Activated naive CD4-positive, alpha-beta T cell treated with anti-CD3 and anti-CD28 coated beads, Interleukin-2, amount 50 U/mL, for 24 hours (primary cell): ENCODE measurements around the gene SCFD2.

ENCODE experiments used
- H3K27ac Mint-ChIP-seq: one replicate; pipeline ENCODE4 v1.8.0; 2021; ENCODE audit warnings: mild to moderate bottlenecking, mixed read lengths
- H3K27me3 Mint-ChIP-seq: one replicate; pipeline ENCODE4 v1.8.0; 2021; ENCODE audit warnings: mixed read lengths
- H3K36me3 Mint-ChIP-seq: one replicate; pipeline ENCODE4 v1.8.0; 2021; ENCODE audit warnings: mixed read lengths
- H3K4me1 Mint-ChIP-seq: one replicate; pipeline ENCODE4 v1.8.0; 2021; ENCODE audit warnings: mixed read lengths
- H3K4me3 Mint-ChIP-seq: one replicate; pipeline ENCODE4 v1.8.0; 2021; ENCODE audit warnings: mild to moderate bottlenecking, mixed read lengths
- H3K9me3 Mint-ChIP-seq: one replicate; pipeline ENCODE4 v1.8.0; 2021; ENCODE audit warnings: mixed read lengths

Gene SCFD2

DNA sequence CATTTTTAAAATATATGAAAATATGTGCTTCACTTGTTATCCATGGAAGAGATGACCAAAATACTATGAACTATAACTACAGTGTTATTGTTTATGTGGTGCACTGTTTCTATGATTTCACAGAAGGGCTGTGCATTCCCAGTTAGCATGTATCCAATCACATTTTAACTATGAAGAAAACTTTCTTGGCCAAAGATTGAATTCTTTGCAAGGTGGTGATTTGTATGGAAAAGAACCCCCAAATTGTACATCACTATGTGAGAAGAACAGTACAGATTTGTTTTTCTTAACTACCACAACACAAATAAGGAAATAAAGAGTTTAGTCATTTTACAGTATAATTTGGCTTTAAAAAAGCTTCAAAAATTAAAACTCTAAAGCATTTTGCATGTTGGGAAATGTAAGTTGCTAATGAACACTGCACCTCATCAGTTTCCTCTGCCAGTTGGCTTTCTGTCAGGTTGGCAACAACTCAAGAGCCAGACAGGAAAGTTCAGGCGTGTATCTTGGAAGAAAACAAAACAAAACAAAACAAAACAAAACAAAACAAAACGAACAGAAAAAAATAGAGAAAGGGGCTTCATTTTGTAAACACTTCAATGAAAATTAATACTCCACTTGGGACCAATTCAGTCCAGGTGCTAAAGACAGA is 237.0 kb downstream of the SCFD2 start:
- H3K4me1 Mint-ChIP-seq: peaks cover 16% of the 10 kb centered on the region
- no peaks in the 10 kb centered on the region for H3K27me3 Mint-ChIP-seq
- H3K4me3 Mint-ChIP-seq: no peak overlapping the region
- H3K9me3 Mint-ChIP-seq: no peaks in the 10 kb centered on the region
- no peak overlapping the region for H3K27ac Mint-ChIP-seq
- peaks cover 24% of the 10 kb centered on the region for H3K36me3 Mint-ChIP-seq

DNA sequence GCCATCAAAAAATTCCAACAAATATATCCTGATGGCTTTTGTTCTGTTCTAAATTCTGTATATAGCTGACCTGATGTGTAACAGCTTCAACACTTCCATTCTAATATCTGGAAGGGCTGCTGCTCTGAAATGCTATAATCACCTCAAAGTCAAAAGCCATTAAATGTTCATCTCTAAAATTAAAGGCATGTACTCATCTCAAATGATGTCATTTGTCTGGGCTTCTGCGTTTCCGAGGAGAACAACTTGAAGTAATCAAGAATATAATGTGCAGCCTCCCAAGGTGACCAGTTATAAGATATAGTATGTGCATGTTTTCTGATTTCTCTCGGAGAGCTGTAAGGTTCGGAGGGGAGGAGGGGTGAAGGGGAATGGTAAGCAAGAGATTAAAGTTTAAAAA is 237.6 kb downstream of the SCFD2 start:
- H3K27ac Mint-ChIP-seq: no peak overlapping the region
- no peaks in the 10 kb centered on the region for H3K9me3 Mint-ChIP-seq
- no peak overlapping the region for H3K4me3 Mint-ChIP-seq

DNA sequence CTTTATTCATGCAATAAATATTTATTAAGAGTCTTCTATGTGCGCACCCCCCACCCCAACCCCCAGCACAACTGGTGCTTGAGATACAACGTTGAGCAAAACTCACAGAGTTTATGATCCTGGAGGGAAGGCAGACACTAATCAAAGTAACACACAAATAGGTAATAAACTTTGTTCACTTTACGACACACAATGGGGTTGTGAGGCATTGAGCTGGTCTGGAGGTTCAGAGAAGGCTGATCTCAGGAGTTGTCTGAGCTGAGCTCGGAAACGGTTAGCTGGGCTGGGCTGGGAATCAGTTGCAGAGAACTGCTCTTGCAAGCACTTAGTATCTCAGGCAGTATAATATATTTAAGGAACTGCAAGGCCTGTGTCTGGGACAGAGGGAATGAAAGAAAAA is 238.5 kb downstream of the SCFD2 start:
- no peaks in the 10 kb centered on the region for H3K27me3 Mint-ChIP-seq
- H3K4me1 Mint-ChIP-seq: peaks cover 11% of the 10 kb centered on the region
- no peaks in the 10 kb centered on the region for H3K9me3 Mint-ChIP-seq
- H3K36me3 Mint-ChIP-seq: peaks cover 20% of the 10 kb centered on the region
- no peak overlapping the region for H3K4me3 Mint-ChIP-seq
- no peak overlapping the region for H3K27ac Mint-ChIP-seq

More for the DNA sequence above, 237.6 kb downstream of the SCFD2 start:
- peaks cover 24% of the 10 kb centered on the region for H3K36me3 Mint-ChIP-seq
- H3K4me1 Mint-ChIP-seq: peaks cover 16% of the 10 kb centered on the region
- H3K27me3 Mint-ChIP-seq: no peaks in the 10 kb centered on the region

DNA sequence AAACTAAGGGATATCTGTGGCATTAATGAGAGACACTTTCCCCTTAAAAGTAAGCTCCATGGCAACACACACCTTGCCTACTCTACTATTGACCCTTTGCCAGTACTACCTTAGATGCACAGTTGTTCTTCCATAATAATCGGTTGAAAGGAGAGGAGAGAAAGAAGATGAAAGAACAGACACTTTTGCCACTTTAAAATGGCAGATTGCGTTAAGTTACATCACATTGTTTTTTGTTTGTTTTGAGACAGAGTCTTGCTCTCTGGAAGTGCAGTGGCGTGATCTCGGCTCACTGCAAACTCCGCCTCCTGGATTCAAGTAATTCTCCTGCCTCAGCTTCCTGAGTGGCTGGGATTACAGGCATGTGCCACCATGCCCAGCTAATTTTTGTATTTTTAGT is 239.8 kb downstream of the SCFD2 start:
- H3K4me3 Mint-ChIP-seq: no peak overlapping the region
- H3K4me1 Mint-ChIP-seq: peaks cover under 1% of the 10 kb centered on the region
- no peak overlapping the region for H3K27ac Mint-ChIP-seq
- no peaks in the 10 kb centered on the region for H3K27me3 Mint-ChIP-seq
- peaks cover 16% of the 10 kb centered on the region for H3K36me3 Mint-ChIP-seq
- no peaks in the 10 kb centered on the region for H3K9me3 Mint-ChIP-seq

DNA sequence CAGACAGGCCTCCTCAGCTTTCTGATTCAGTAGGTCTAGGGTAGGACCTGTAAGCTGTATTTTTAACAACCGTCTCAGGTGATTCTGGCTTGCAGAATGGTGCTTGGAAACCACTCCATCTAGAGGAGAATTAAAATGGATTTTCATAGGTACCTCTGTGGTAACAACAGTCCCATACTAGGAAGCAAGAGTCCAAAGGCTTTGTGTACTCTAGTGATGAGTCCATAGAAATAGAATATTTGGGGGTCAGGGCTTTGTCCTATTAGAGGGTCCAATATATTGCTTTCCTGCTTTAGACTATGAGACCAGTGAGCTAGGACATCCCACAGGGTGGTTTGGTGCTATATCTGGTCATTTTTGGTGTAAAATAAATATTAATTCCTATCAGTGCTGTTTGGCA is 242.0 kb downstream of the SCFD2 start:
- Mint-ChIP-seq H3K4me1 (no peaks in the 10 kb centered on the region), H3K9me3 (no peaks in the 10 kb centered on the region), H3K36me3 (peaks cover 14% of the 10 kb centered on the region), H3K27ac (no peak overlapping the region), H3K27me3 (no peaks in the 10 kb centered on the region), H3K4me3 (no peak overlapping the region)

DNA sequence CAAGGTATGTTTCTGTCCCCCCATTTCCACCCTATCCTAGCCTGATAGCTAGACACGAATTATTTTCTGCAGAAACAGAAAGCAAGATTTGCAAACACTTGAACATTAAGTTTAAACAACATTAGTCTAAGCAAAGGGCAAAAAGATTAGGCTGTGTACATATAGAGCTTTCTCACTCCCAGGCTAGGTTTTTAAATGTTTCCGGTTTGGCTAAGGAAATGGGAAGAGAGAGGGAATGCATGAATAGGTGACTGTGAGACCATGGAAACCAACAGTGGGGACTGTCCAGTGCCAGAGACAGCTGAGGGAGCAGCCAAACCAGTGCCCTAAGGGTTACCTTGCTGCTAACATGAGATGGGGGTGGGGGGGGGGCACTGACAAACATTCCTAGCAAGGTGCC is 242.7 kb downstream of the SCFD2 start:
- H3K27ac Mint-ChIP-seq: no peak overlapping the region
- H3K4me3 Mint-ChIP-seq: no peak overlapping the region
- peaks cover 11% of the 10 kb centered on the region for H3K36me3 Mint-ChIP-seq
- H3K4me1 Mint-ChIP-seq: peaks cover 6% of the 10 kb centered on the region
- no peaks in the 10 kb centered on the region for H3K27me3 Mint-ChIP-seq
- H3K9me3 Mint-ChIP-seq: no peaks in the 10 kb centered on the region

DNA sequence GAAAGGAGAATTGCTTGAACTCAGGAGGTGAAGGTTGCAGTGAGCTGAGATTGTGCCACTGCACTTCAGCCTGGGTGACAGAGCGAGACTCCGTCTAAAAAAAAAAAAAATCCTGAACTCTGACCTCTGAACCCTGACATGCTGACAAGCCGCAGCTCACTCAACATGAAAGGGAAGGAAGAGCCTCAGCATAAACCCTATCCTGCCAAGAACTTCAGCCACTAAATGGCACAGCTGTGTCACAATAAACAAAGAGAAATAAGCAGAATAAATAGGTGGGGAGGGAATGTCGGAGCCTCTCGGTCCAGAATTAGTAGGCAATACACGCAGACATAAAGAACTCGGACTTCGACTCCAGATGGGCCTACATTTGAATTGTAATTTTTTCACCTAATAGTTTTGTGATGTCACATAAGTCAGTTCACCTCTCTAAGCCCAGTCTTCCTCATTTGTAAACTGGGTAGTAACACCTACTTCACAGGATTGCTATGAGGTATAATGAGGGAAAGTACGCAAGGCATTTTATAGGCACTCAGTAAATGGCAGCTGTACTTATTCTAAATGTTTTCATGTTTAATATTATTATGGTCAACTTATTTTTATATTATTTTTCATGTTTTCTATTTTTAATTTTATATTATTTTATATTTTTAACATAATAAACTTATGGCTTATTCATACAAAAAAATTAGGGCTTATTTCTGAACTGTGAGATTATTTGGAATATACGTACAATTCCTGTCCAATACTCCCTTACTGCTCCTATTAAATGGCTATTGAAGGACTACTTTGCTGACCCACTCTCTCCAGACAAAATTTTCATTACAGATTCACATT is 243.4 kb downstream of the SCFD2 start:
- H3K27me3 Mint-ChIP-seq: no peaks in the 10 kb centered on the region
- no peak overlapping the region for H3K4me3 Mint-ChIP-seq
- H3K27ac Mint-ChIP-seq: no peak overlapping the region
- peaks cover 9% of the 10 kb centered on the region for H3K36me3 Mint-ChIP-seq
- no peaks in the 10 kb centered on the region for H3K9me3 Mint-ChIP-seq
- H3K4me1 Mint-ChIP-seq: peaks cover 11% of the 10 kb centered on the region

DNA sequence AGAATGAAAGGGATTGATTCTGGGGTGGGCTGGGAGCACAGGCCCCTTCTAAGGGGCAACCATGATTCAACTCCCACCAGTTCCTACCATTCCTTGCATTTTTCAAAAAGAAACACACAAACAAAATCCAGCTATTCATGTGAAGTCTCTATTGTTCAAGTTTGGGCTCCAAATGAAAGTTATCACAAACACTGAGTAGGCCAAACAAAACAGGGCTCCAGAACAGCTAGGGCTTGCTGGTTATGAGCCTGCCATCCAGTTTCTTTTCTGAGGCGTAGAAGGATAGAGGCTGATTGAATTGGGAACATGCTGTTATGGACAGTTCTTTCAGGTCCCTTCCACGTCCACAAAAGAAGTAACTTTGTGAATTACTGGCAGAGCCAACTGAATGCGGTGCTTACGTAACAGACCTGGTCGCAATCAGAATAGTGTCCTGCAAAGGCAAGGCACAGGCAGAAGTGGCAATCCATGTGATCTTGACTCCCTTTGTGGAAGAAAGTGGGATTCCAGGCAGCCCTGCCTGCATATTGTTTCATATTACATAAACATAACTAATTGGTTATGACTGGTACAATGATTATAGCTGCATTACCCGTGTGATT is 244.5 kb downstream of the SCFD2 start:
- no peak overlapping the region for H3K4me3 Mint-ChIP-seq
- H3K27me3 Mint-ChIP-seq: no peaks in the 10 kb centered on the region
- peaks cover 23% of the 10 kb centered on the region for H3K4me1 Mint-ChIP-seq
- H3K9me3 Mint-ChIP-seq: no peaks in the 10 kb centered on the region
- H3K36me3 Mint-ChIP-seq: peaks cover 4% of the 10 kb centered on the region
- no peak overlapping the region for H3K27ac Mint-ChIP-seq

DNA sequence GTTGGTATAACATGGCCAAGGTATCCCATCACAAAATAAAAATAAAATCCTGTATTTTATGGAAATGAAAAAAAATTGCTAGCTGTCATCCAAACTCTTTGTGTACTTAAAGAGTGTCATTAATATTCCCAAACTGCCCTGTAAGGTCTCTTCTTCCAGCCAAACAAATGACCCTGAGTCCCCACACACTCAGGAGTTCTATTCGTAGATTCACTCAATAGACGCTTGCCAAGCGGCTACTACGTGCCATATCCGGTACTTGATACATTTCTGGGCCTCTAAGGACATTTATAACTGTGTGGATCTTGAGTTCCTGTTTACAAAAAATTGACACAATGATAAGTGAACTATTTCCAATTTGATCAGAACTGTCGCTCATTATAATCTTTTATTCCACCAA is 245.1 kb downstream of the SCFD2 start:
- Mint-ChIP-seq H3K27ac (no peak overlapping the region), H3K27me3 (no peaks in the 10 kb centered on the region), H3K9me3 (no peaks in the 10 kb centered on the region), H3K4me1 (peaks cover 25% of the 10 kb centered on the region), H3K4me3 (no peak overlapping the region), H3K36me3 (peaks cover 3% of the 10 kb centered on the region)

DNA sequence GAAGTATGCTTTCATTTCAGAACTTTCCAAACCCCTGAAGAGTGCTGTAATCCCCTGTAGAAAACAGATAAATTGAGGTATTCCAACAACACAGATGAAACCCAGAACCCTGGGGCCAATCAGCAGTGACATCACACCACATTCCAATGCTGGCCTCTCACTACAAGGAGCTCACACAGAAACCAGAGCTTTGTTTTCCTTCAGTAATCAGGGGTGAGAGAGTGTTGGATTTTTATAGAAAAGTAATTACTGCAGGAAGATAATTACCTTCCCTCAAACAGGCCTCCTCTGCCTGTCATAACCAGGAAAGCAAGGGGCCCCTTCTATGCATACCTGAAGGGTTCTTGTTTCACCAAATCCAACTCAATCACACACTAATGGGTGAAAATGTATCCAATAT is 246.2 kb downstream of the SCFD2 start:
- Mint-ChIP-seq H3K4me1 (peaks cover 29% of the 10 kb centered on the region), H3K27ac (no peak overlapping the region), H3K4me3 (no peak overlapping the region), H3K9me3 (peaks cover 5% of the 10 kb centered on the region), H3K27me3 (no peaks in the 10 kb centered on the region), H3K36me3 (peaks cover 9% of the 10 kb centered on the region)

DNA sequence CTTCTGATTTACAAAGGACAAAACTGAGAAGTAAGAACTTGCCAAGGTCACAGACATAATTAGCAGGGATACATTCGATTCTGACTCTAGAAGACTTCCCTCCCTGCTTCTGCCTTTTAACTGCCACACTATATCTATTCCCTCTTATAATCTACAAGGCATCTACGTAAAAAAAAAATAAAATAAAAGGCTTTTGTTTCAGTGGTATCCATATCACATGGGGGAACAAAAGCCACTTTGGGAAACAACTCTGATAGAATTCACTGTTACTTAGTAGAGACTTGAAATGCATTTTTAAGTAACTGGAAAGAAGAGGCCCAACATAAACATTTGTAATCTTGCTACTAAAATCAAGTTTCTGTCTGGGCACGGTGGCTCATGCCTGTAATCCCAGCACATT is 247.2 kb downstream of the SCFD2 start:
- H3K4me3 Mint-ChIP-seq: no peak overlapping the region
- peaks cover 37% of the 10 kb centered on the region for H3K4me1 Mint-ChIP-seq
- H3K27me3 Mint-ChIP-seq: no peaks in the 10 kb centered on the region
- peaks cover 6% of the 10 kb centered on the region for H3K9me3 Mint-ChIP-seq
- no peak overlapping the region for H3K27ac Mint-ChIP-seq
- H3K36me3 Mint-ChIP-seq: peaks cover 13% of the 10 kb centered on the region

DNA sequence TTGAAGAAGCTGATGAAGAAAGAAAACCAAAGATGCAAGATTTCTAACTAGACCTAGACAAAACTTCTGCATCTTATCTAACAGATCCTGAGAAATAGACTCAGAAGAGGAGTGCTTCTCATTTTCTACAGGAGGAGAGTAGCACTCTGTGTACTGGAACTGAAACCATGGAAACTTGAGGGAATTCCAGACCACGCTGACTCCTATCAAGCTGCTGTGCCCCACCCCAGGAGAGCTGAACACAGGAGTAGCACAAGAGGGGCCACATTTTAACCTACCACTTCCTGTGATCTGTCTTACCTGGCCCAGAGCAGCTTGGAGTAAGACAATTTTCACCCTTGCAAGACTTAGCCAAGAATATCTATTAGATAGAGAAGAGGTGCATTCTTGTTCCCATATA is 248.9 kb downstream of the SCFD2 start:
- no peak overlapping the region for H3K4me3 Mint-ChIP-seq
- H3K27ac Mint-ChIP-seq: no peak overlapping the region
- peaks cover 20% of the 10 kb centered on the region for H3K36me3 Mint-ChIP-seq
- H3K9me3 Mint-ChIP-seq: peaks cover 13% of the 10 kb centered on the region
- peaks cover 48% of the 10 kb centered on the region for H3K4me1 Mint-ChIP-seq
- no peaks in the 10 kb centered on the region for H3K27me3 Mint-ChIP-seq

DNA sequence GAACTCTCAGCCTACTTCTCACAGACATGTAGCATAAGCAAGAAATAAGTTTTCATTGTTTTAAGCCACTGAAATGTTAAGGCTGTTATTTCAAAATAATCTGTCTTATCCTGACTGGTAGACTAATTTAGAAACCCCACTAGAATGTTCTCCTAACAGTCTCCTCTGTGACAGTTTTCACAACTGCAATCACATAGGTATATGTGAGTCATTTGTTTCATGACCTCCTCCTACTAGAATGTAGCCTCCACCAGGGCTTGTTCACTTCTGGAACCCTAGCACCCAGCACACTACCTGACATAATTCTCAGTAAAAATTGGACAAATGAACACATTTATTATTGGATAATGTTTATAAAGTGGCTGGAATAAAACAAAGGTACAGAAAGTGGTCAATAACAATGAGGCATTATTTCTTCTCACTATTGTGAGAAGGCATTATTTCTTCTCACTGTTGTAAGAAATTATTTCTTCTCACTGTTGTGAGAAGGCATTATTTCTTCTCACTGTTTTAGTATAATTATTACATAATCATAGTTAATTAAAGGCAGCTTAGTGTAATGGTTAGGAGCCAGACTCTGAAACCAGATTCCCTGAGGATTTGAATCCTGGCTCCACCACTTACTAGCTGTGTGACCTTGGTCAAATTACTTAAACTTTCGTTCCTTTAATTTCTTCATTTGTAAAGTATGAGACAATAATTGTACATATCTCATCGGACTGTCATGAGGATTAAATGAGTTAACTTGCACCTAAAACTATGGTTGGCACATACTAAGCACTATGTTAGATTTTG is 252.2 kb downstream of the SCFD2 start:
- peaks cover 41% of the 10 kb centered on the region for H3K36me3 Mint-ChIP-seq
- no peak overlapping the region for H3K4me3 Mint-ChIP-seq
- peaks cover 63% of the 10 kb centered on the region for H3K4me1 Mint-ChIP-seq
- peaks cover 17% of the 10 kb centered on the region for H3K9me3 Mint-ChIP-seq
- H3K27ac Mint-ChIP-seq: peak overlapping the region; percentile 92
- H3K27me3 Mint-ChIP-seq: no peaks in the 10 kb centered on the region

DNA sequence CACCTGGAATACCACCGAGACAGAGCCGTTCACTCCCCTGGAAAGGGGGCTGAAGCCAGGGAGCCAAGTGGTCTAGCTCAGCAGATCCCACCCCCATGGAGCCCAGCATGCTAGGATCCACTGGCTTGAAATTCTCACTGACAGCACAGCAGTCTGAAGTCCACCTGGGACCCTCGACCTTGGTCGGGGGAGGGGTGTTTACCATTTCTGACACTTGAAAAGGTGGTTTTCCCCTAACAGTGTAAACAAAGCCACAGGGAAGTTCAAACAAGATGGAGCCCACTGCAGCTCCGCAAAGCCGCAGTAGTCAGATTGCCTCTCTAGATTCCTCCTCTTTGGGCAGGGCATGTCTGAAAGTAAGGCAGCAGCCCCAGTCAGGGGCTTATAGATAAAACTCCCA is 260.5 kb downstream of the SCFD2 start:
- Mint-ChIP-seq H3K4me1 (peaks cover 34% of the 10 kb centered on the region), H3K36me3 (peaks cover 48% of the 10 kb centered on the region), H3K27ac (no peak overlapping the region), H3K4me3 (no peak overlapping the region), H3K9me3 (peaks cover 18% of the 10 kb centered on the region), H3K27me3 (no peaks in the 10 kb centered on the region)

DNA sequence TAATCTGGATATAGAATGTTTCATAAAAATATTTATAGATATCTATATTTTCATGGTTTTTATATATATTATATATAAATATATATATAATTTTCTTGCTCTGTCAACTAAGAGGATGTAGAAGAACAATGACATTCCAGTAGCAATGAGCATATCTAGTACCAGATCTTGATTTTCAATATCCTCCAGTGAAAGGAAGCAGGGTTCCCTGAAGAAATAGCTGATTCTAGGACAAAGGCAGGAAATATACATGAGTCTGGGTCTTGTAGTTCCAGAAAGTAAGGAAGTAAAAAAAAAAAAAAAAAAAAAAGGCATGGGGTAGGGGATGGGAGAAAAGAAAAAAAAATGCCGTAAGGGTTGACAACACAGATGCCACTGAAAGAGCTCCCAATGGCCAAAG is 262.4 kb downstream of the SCFD2 start:
- Mint-ChIP-seq H3K9me3 (peaks cover 28% of the 10 kb centered on the region), H3K27me3 (no peaks in the 10 kb centered on the region), H3K27ac (no peak overlapping the region), H3K4me1 (peaks cover 21% of the 10 kb centered on the region), H3K4me3 (no peak overlapping the region), H3K36me3 (peaks cover 46% of the 10 kb centered on the region)
